ENCODE data around the gene FTCD.
"Not testable (repeated sequence)": the region's sequence is repeated elsewhere in the genome, so short reads cannot be mapped to it uniquely, and the experiment has no call there.

The FTCD gene

DNA sequence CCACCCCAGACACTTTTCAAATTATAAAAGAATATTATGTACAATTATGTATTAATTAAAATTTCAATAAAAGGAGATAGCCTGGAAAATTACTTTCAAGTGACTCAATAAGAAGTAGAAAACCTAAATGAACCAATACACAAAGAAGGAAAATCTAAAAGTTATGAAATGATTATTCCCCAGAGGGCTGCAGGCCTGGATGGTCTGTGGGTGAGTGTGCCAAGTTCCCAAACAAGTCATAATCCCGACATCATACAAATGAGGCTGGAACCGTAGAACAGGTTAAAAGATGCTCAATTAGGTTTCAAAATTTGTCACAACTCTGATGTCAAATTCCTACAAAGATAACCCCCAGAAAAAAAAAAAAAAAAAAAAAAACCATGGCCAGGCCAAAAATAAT lies 16.2 kb upstream of the FTCD start:
- FAIRE-seq, result no peak

DNA sequence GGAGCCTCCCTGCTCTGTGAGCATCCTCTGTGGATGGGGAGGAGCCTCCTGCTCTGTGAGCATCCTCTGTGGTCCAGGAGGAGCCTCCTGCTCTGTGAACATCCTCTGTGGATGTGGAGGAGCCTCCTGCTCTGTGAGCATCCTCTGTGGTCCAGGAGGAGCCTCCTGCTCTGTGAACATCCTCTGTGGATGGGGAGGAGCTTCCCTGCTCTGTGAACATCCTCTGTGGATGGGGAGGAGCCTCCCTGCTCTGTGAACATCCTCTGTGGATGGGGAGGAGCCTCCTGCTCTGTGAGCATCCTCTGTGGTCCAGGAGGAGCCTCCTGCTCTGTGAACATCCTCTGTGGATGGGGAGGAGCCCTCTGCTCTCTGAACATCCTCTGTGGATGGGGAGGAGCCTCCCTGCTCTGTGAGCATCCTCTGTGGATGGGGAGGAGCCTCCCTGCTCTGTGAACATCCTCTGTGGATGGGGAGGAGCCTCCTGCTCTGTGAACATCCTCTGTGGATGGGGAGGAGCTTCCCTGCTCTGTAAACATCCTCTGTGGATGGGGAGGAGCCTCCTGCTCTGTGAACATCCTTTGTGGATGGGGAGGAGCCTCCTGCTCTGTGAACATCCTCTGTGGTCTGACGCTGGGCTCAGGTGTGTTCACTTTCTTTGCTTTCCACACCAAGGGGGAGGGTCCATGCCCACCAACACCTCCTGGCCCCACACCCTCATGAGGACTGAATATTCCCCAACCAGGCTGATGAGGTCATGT lies 15.2 kb upstream of the FTCD start:
- not testable (repeated sequence) for FAIRE-seq

DNA sequence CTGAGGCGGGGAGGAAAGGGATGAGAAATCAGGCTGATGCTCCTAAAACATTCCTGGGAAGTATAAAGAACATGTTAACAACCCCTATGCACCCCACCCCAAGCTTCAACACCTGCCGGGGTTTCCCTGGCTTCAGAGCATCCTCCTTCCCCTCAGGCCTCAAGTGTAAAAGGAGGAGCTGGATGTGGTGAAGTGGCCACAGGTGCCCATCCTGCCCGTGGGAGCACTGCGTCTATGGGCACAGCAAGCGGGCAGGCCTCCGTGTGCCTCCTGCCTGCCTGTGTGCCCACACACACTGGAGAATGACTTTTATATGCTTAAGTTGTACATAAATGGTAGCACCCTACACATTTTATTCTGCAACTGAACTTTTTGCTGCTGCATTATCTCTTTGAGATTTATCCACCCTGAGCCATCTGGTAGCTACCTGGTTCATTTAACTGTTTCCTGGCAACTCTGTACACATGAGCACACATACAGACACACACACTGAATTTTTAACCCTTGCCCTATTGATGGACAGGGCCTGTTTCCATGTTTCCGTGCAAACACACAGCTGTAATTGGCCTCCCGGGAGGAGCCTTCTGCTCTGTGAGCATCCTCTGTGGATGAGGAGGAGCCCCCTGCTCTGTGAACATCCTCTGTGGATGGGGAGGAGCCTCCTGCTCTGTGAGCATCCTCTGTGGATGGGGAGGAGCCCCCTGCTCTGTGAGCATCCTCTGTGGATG lies 13.4 kb upstream of the FTCD start:
- FAIRE-seq, result no peak

- no peak for FAIRE-seq
These were observed 12.9 kb upstream of the FTCD start for GRCh38 chr21:46168238-46168637.

GRCh38 chr21:46165098-46165497 lies 9.7 kb upstream of the FTCD start:
- FAIRE-seq, result no peak

DNA sequence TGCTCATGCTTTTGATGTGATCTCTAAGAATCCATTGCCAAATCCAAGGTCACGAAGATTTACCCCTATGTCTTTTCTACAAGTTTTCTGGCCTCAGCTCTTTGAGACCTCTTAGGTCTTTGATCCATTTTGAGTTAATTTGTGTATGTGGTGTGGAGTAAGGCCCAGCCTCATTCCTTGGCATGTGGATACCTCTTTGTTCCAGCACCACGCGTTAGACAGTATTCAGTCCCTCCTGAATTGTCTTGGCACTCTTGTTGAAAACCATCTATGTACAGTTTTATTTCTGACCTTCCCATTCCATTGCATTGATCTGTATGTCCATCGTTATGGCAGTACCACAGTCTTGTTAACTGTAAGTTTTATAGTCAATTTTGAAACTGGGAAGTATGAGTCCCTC lies 8.0 kb upstream of the FTCD start:
- no peak for FAIRE-seq

DNA sequence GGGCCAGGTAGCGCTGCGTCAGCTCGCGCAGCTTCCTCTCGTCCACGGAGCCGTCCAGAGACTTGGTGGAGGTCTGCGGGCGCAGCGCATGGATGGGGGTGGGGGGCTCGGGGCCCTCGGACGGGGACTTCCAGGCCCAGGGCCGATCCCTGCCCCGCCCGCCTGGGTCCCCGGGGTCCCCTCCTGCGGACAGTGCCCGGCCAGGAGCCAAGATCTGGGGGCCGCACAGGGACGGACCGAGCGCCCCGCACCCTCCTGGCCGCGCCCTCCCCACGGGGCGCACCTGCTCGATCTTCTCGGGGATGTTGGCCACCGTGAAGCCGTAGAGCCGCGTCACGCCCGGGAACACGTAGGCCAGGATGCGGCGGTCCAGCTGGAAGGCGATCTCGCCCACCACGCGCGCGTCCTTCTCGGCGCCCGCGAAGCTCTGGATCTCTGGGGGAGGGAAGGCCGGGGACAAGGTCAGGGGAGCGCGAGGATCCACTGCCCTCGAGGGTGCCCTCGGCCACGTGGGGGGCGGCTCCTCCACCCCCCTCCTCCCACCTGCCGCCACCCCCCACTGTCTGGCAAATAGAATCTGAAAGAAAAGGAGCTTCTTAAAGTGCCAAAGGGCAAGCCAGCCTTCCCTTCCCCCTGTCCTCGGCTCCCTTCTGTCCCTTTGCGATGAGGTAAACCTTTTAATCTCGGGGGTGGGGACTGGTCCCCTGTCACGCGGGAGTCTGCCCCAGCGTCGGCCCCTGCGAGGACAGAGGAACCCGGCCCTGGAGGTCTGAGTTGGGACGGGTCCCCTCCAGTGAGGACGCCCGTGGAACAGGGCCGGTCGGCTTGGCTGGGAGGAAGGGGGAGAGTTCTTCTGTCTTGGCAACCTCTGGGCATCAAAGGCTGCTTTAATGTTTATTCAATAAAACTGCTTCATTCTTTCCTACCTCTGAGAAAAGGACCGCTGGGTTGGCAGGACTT lies 6.5 kb upstream of the FTCD start:
- FAIRE-seq, result no peak

DNA sequence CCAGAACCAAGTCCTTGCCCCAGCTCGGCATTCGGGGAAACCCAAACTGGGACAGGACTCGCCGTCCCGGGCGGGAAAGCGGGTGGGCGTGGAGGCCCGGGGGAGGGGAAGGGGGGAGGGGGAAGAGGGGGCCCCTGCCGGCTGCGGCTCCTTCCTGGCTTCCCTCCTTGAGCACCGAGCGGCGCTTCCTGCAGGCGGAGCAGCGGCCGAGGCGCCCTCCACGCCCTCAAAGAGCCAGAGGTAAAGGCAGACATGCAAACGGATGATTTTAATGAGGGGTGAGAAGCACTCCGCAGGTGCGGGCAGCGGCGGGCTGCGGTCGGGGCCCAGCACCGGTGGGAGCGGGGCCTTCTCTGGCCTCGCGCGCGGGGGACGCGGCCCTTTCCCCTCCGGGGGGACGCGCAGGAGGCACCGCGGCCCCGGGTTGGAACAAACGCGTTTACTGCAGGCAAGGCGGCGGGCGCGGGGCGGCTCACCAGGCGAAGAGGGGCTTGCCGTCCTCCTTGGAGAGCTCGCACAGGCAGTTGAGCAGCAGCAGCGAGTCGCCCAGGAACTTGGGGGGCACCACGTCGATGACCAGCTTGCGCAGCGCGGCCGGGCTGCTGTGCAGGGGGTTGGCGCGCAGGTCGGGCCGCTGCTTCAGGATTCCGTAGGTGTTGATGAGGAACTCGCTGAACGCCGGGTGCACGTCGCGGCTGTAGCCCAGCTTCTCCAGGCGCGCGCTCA lies 5.7 kb upstream of the FTCD start:
- no peak for FAIRE-seq

GRCh38 chr21:46160657-46160906 lies 5.2 kb upstream of the FTCD start:
- no peak for FAIRE-seq

- no peak for FAIRE-seq
These were observed 4.7 kb upstream of the FTCD start for GRCh38 chr21:46159841-46160656.

DNA sequence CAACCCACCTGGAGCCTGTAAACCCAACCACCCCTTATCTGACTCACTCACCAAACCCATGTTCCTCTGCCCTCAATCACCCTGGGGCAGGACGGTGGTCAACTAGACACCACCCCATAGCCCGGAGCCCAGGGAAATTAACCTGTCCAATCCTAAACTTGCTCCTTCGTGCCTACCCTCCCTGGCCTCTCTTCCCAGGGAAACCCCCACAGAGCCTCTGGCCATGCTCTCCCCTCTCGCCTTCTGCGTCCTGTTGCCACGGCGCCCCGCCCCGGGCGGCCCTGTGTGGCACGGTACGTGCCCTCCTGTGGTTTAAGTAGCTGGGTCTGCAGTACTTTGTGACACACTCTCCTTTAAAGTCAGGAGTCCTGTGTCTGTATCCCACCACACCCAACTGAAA lies 4.0 kb upstream of the FTCD start:
- FAIRE-seq, result no peak

GRCh38 chr21:46158666-46159300 lies 3.4 kb upstream of the FTCD start:
- no peak for FAIRE-seq

GRCh38 chr21:46157987-46158451 lies 2.6 kb upstream of the FTCD start:
- FAIRE-seq, result no peak

GRCh38 chr21:46157396-46157986 lies 2.1 kb upstream of the FTCD start:
- no peak for FAIRE-seq

- no peak for FAIRE-seq
These were observed 1.3 kb upstream of the FTCD start for GRCh38 chr21:46156678-46157077.

- no peak for FAIRE-seq
These were observed 933 bp upstream of the FTCD start for GRCh38 chr21:46156378-46156645.

- FAIRE-seq, result no peak
These were observed 345 bp downstream of the FTCD start for GRCh38 chr21:46154955-46155513.

GRCh38 chr21:46154155-46154954 lies 1.0 kb downstream of the FTCD start:
- no peak for FAIRE-seq

DNA sequence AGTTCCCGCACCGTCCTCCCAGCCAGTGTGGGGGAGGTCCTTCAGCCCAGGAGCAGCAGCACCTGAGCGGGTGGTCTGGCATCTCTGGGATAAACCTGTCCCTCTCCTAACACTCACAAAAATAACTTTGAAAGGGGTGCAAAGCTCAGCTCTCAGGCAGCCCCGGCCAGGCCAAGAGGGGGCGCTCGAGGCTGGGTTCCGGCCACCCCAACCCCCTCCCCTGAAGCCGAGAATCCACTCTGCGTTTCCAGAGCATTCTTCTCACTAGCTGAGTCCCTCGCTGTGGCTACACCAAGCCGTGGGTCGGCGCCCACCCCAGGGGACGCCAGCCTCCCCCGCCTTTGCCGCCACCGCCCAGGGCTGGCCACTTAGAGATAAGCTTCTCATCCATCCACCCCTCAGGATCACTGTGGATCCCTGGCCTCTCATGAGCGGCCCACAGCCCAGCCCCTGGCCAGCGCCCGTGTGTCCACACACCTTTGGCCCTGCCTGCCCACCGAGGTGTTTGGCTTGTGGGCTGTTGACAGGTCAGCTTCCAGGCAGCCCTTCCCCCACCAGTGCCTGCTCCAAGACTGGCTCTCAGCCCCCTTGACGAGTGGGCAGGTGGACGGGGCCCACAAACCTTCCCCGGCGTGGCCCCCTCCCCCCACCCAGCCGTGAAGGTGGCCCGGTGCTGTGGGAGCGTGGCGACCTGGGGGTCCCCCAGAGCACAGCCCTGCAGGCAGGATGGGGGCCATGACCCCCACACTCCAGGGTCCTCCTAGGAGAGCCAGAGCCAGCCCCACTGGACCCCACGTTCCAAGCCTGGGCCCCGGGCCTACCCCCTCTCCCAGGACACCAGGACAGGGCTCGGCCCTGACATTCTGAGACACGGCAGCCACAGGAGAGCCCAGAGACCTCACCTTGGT lies 1.9 kb downstream of the FTCD start:
- FAIRE-seq, result no peak

Data from A204.1 (cell line).